ENCODE data around the gene PRSS33. TPM values are rescaled to one million over a fixed set of nuclear protein-coding genes. Genes with fewer than 3 reads are reported as not detected.

PRSS33 gene
- total and polyA plus RNA-seq, 7 donors: not detected

- H3K27me3 ChIP-seq: peaks cover 0 to 13% (median 2%) of the 10 kb centered on the region in 3 donors
- H3K27ac ChIP-seq: no peak overlapping the region
- WGBS, 2 donors: 74 to 75% methylated on average over 4 of the region's 4 CpGs
- H3K9me3 ChIP-seq: no peaks in the 10 kb centered on the region
- no peaks in the 10 kb centered on the region for H3K4me1 ChIP-seq
- no peaks in the 10 kb centered on the region for H3K36me3 ChIP-seq
- no peak for DNase-seq
- no peak for TF ChIP-seq POLR2AphosphoS5 (IDR thresholded peaks at IDR 0.05)
- no peak for TF ChIP-seq POLR2A (IDR thresholded peaks at IDR 0.05)
- no peak for TF ChIP-seq CTCF (IDR thresholded peaks at IDR 0.05)
- TF ChIP-seq EP300 (IDR thresholded peaks at IDR 0.05): no peak
- intact Hi-C loops (cut with DNase I): no loop called here
- H3K4me3 ChIP-seq: no peak overlapping the region
Measured at GRCh38 chr16:2822496-2822895, 35.1 kb upstream of the PRSS33 start.

- Histone ChIP-seq H3K36me3 (no peaks in the 10 kb centered on the region), H3K4me1 (no peaks in the 10 kb centered on the region), H3K4me3 (no peak overlapping the region), H3K27ac (no peak overlapping the region), H3K27me3 (peaks cover 0 to 17% (median 6%) of the 10 kb centered on the region in 3 donors), H3K9me3 (no peaks in the 10 kb centered on the region)
- TF ChIP-seq POLR2A (IDR thresholded peaks at IDR 0.05) (no peak), CTCF (IDR thresholded peaks at IDR 0.05) (no peak), POLR2AphosphoS5 (IDR thresholded peaks at IDR 0.05) (no peak), EP300 (IDR thresholded peaks at IDR 0.05) (no peak)
- intact Hi-C loops (cut with DNase I): no loop called here
- 80% methylated on average over 8 of the region's 8 CpGs for WGBS, 2 donors
- DNase-seq: peak; percentile 14
Measured at GRCh38 chr16:2822158-2822495, 34.8 kb upstream of the PRSS33 start.

- peak; percentile 33 for DNase-seq
- H3K36me3 ChIP-seq: no peaks in the 10 kb centered on the region
- no peak overlapping the region for H3K4me3 ChIP-seq
- H3K27me3 ChIP-seq: peaks cover 0 to 22% (median 10%) of the 10 kb centered on the region in 3 donors
- TF ChIP-seq EP300 (IDR thresholded peaks at IDR 0.05) (no peak), POLR2A (IDR thresholded peaks at IDR 0.05) (no peak), POLR2AphosphoS5 (IDR thresholded peaks at IDR 0.05) (no peak), CTCF (IDR thresholded peaks at IDR 0.05) (no peak)
- no peak overlapping the region for H3K27ac ChIP-seq
- no peaks in the 10 kb centered on the region for H3K4me1 ChIP-seq
- 85 to 86% methylated on average over 9 of the region's 9 CpGs for WGBS, 2 donors
- intact Hi-C loops (cut with DNase I): no loop called here
- H3K9me3 ChIP-seq: no peaks in the 10 kb centered on the region
Measured at GRCh38 chr16:2821487-2822157, 34.3 kb upstream of the PRSS33 start.

GRCh38 chr16:2820836-2821486, 33.6 kb upstream of the PRSS33 start:
- no peaks in the 10 kb centered on the region for H3K9me3 ChIP-seq
- no peak overlapping the region for H3K27ac ChIP-seq
- H3K4me3 ChIP-seq: no peak overlapping the region
- peaks cover 0 to 29% (median 16%) of the 10 kb centered on the region in 3 donors for H3K27me3 ChIP-seq
- TF ChIP-seq EP300 (IDR thresholded peaks at IDR 0.05): no peak
- no peak for TF ChIP-seq CTCF (IDR thresholded peaks at IDR 0.05)
- TF ChIP-seq POLR2A (IDR thresholded peaks at IDR 0.05): no peak
- no peak for TF ChIP-seq POLR2AphosphoS5 (IDR thresholded peaks at IDR 0.05)
- intact Hi-C loops (cut with DNase I): no loop called here
- 87% methylated on average over 14 of the region's 14 CpGs for WGBS, 2 donors
- no peaks in the 10 kb centered on the region for H3K4me1 ChIP-seq
- DNase-seq: peak; percentile 45
- no peaks in the 10 kb centered on the region for H3K36me3 ChIP-seq
